GM19035 (cell line): Measurements from ENCODE around the gene DCUN1D2.
"Not testable (repeated sequence)": the region's sequence is repeated elsewhere in the genome, so short reads cannot be mapped to it uniquely, and the experiment has no call there.

ENCODE experiments used
- ATAC-seq: cut with Tn5 transposase; IDR thresholded peaks from one replicate; pipeline ENCODE4 v1.9.1; 2021; ENCODE audit not compliant: unreplicated experiment

The DCUN1D2 gene

DNA sequence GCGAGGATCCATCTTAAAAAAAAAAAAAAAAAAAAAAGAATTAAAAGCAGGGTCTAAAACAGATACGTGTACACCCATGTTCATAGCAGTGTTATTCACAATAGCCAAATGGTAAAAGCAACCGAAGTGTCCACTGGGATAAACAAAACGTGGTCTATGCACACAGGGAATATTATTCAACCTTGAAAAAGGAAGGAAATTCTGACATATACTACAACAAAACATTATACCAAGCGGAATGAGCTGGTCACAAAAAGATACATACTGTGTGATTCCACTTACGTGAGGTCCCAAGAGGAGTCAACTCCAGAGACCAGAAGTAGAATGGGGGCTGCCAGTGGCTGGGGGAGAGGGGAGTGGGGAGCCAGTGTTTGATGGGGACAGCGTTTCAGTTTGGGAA lies 22.5 kb downstream of the DCUN1D2 start:
- no peak for ATAC-seq

DNA sequence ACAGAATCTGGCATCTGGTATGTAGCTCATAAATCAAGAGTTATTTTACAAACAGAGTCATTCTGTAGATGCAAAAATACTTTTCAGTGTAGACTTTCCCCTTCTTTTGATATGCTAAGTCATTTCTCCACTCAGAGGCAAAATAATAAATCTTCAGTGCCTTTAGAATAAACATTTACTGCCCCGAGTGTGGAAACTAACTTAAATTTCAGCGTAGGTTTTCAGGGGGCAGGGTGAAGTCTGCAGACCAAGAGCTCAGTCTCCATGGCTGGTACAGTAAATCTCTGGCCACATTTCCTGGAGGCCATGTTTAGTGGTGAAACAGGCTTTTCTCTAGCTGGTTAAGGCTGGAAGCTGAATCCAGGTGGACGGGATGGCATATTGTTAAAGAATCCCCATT lies 24.1 kb downstream of the DCUN1D2 start:
- ATAC-seq, result no peak

DNA sequence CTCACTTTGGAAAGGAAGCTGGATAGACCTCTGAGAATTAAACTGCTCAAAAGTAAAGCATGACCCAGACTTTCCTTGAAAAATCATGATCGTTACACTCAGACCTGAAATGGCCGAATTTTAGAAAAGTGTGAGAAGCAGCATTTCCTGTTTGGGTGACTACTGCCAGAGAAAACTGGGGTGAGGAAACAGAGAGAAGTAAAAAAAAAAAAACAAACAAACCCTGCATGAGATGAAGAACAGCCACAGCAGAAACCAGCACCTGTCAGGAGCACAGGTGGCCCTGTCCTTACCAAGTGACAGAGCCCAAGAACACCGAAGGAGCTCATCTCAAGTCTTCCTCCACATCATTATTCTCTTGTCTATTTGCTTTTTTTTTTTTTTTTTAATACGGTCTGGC lies 25.2 kb downstream of the DCUN1D2 start:
- no peak for ATAC-seq

DNA sequence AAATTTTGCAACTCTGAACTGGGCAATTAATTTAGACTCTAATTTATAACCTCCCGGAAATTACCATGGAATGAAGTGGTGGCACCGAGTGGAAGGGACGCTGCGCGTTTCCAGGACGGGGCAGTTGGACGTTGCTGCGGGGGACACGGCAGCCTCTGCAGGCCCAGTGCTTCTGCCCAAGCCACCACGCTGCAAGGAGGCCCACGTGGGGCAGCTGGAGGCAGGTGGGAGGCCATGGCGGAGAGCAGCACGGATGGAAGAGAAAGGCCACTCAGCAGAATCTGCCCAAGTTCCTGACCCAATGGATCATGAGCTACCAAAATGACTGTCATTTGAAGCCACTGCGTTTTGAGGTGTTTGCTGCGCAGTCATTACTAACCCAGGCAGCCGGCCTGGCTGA lies 26.0 kb downstream of the DCUN1D2 start:
- no peak for ATAC-seq

DNA sequence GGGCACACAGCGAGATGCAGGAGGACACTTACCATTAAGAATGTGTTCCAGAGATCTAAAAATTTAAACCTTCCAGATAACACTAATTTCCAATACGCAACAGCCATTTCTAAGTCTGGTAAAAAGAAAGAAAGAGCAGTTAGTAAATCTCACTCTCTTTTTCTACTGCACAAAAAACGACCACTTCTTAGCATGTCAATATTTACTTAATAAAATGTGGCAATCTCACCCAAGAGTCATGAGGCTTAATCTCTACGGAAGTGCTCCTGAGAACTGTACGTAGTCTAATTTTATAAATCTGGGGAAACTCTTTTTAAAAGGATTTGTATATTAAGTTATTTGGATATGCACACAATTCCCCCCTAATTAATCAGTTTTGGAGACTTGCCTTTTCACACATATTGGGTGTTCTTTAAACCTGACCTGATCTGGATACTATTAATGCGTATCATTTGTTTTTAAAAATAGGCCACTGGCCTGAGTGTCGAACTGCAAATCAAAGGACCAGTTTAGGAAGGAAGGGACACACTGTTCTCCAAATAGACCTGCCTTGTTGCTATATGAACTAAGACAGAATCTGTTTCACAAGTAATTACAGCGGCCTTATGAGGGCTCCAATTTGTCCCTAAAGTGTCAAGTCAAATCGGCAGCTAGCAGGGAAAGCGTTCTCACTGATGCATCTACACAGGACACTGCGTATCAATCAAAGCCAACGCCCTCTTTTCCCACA lies 29.3 kb downstream of the DCUN1D2 start:
- ATAC-seq, result no peak

DNA sequence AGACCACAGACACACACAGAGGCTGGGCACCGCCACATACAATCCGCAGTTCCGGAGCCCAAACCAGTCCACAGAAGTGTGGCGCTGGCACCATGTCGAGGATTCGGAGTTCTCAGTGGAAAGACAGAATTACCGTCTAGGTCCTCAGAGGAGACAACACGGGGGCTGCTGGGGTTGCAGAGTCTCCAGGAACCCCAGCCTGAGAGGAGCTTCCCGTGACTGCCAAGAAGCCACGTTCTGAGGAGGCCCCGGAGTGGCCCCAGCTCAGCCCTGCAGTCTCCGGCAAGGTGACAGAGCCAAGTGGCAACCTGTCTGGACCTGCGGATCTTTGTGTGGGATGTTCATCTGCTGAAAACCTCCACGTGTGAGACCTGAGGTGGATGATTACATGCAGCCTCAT lies 29.9 kb downstream of the DCUN1D2 start:
- no peak for ATAC-seq

DNA sequence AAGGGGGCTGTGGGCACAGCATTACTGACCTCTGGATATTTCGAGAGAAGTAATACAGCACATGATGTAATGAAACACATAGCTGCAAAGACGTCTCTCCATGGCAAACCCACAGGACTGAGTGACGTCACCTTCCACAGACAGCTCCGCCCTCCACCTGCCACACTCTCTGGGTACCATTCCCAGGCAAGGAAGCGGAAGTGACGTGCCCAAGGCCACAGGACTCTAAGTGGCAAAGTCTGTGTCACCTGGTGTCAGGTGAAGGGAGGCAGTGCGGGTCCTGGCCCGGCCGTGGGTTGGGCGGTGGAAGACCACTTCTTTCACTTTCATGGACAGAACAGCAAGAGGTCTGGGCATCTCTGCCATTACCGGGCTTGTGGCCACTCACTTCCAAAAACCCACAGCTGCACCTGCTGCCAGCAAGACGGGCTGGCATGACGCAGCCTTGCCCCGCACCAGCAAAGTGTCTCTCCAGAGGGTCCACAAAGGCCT lies 30.4 kb downstream of the DCUN1D2 start:
- ATAC-seq, result no peak

DNA sequence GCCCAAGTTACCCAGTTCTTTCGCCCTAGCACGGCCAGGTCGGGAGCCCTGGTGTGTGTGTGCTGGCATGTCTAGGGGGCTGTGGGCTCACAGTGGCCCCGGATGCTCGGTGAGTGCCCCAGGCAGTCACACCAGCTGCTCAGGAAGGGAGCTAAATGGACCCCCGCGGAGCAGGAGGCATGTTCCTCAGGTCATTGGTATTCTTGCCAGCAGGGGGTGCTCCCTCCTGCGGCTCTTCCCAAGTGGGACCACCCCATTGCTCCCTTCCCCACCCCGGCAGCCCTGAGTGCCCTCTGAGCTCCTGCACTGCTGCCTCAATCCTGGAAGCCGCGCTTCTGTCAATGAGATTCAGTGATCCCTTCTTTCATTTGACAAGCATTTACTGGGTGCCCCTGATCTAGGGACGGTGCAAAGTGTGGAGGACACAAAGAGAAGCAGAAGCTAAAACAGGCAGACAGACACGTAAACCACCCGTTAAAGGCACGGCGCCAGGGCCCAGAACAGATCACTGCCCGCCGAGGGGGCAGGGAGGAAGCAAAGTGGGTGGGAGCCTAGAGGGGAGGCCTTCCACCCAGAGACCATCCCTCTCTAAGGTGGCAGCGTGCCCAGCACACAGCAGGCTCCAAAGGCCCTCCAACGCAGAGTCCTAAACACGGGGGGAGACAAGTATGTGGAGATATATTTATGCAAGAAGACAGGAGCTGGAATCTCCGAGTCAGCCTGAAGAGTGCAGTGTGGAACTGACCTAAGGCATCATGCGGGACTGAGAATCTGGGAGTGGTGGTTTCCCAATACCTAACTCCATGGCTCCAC lies 32.1 kb downstream of the DCUN1D2 start:
- no peak for ATAC-seq

DNA sequence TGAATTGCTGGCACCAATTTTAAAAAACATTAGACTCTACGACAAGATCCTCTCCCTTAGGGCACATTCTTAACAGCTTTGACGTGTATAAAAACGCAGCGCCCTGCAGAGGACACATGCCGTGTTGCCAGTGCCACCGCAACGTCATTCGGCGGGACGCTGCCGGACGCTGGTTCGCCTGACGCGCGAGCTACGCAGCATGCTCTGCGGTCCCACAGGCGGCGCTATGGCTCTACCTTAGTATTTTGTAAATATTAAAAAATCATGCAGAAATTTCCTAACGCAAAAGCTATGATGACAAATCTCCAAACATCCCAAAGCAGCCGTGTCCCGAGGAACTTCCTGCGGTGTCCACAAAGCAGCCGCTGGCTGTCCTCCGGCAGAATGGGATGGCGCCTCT lies 33.0 kb downstream of the DCUN1D2 start:
- no peak for ATAC-seq

DNA sequence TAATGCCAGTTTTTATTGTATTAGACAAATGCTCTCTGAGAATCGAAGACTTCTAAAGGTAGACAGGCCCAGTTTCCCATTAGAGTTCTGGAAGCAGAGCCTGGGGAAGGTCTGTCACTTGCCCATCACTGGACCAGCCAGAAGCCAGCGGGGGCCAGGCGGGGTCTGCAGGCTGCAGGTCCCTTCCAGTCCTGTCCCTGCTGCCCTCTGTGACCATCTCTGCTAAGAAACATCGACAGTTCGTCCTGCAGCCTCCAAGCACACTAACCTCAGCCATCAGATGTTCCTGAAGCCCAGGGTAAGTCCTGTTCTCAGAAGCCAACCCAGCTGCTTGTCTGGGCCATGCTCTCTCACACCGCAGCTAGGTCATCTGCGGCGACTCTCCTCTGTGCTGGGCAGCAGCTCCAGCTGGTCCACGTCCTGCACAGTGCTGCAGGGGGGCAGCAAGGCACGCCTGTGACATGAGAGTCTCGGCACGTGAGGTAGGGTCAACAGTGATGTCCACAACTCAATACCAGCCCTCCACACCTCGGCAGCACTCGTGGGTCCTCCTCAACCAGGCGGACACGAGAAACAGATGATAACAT lies 34.3 kb downstream of the DCUN1D2 start:
- ATAC-seq, result no peak

DNA sequence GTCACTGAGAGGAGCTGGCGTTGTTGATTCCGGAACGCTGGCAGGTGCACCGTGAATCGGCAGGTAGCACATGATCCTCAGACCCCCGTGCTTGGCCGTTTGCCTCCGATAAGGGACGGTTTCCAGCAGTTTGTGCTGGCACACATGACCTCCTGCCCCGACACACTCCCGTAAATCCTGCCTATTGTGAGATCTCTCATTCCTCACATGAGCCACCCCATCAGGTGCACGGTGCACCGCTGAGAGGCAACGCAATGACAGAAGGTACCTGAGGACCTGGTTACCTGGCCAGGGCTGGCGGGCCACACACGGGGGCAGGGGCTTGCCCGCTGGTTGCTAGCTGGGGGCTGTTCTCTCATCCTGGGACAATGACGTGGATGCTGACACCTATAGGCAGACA lies 35.1 kb downstream of the DCUN1D2 start:
- no peak for ATAC-seq

DNA sequence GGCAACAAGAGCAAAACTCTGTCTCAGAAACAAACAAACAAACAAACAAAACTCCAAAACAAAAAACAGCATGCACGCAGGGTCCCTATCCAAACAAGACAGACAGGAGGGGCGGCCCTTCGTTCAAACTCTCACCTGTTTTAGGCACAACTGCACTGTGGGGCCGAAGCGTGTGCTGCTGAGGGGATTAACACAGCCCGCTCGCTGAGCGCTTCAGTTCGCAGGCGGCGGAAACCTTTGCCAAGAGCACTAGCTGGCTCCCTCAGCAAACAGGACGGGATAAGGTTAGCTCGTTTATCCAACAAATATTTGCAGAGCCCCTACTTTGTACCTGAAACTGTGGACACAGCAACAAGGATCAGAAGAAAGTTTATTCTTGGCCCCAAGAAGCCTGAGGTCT lies 35.6 kb downstream of the DCUN1D2 start:
- ATAC-seq, result no peak

DNA sequence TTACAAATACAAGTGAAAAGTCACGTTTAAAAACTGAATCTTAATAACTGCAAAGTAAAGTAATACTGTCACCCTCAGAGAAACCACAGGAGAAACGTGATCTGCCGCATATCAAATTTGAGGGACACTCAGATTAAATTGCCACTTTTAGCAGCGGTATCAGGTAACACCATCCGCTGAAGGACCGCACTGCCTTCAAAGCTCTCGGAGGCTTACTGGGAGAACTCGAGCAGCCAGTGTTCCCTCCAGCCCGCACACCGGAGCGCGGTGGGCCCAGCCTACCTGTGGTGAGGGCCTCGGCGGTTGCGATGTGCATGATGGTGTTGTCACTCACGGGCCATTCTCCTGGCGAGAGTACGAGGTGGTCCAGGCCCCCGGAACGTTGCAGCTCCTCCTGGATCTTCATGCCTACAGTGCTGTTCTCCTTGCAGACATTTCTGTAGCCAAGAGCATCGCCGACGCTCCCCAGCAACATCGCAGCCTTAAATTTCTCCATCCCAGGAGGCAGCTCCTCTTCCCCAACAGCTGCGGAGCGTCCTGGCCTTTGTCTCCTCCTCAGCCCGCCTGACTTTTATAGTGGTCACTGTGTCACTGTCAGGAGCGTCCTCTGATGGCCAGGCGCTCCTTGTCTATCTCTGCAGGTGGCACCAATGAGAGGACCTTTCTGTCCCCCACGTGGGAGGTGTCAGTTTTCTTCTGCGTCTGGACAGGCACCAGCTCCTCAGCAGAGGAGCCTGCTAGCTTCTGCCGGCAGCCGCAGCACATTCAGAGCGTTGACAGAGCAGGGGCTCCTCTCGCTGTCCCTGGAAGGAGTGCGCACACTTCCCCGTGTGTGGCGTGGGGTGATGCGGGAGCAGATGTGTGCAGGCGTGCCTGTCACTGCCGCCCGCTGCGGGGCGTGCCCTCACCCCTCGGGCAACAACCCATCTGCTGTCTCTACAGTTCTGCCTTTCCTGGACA lies 37.3 kb downstream of the DCUN1D2 start, which contains the start of gene ADPRHL1:
TSS of gene ADPRHL1 (minus strand) at position 547 of the 960 bp plus-strand sequence. CDS start at position 496, 51 bp downstream.
- no peak for ATAC-seq

DNA sequence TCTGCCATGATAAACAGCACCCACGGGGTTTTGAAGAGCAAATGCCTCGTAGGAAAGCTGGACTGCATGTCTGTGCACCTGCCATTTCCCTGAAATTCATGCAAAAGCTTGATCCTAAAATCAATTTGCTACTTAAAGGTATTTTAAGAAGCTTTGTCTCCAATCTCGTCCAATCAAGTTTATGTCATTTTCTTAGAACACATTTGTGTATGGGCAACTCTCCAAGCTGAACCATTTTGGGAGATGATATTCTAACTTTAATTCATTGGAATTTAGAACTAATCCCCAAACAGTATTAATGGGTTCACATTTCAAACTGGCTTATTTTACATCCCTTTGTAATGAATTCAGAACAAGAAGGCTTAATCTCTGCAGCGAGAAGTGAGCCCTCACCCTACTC lies 38.0 kb downstream of the DCUN1D2 start:
- ATAC-seq, result no peak

DNA sequence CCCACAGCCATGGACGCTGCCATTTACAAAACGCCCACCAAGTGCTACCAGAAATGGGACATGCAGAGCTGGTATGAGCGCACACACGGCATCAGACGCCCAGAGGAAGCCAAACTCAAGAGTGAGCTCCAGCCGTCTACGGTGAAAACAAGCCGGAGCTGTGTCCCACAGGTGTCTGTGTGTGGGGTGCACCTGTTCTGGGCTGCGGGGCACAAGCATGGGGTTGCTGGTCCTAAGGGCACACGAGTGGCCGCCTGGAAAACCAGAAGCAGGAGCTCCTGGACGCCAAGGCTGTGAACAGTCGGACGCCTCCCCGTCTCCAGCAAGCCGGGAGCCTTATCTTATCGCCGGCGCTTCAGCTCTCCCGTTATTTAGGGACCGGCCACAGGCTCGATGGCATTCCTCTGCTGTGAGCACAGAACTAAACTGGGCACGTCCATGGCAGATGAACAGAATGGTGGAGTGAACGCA lies 38.5 kb downstream of the DCUN1D2 start:
- ATAC-seq, result no peak

DNA sequence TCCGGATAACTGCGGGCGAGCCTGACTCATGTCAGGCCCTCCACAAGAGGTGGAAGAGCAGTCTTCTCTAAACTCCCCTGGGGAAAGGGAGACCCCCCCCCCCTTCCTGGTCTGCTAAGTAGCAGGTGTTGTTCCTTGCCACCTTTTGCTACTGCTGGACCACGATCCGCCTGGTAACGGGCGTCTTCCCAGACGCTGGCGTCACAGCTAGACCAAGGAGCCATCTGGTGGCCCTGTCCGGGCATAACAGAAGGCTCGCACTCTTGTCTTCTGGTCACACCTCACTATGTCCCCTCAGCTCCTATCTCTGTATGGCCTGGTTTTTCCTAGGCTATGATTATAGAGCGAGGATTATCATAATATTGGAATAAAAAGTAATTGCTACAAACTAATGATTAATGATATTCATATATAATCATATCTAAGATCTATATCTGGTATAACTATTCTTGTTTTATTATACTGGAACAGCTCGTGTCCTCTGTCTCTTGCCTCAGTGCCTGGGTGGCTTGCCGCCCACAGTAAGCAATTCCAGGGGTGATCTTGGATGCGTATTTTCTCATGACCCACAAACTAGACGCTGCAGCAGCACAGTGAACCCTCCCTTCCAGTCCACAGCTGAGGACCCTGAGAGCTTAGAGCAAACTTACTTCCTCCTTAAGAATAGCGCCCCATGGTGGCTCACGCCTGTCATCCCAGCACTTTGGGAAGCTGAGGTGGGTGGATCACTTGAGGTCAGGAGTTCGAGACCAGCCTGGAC lies 39.5 kb downstream of the DCUN1D2 start:
- not testable (repeated sequence) for ATAC-seq

DNA sequence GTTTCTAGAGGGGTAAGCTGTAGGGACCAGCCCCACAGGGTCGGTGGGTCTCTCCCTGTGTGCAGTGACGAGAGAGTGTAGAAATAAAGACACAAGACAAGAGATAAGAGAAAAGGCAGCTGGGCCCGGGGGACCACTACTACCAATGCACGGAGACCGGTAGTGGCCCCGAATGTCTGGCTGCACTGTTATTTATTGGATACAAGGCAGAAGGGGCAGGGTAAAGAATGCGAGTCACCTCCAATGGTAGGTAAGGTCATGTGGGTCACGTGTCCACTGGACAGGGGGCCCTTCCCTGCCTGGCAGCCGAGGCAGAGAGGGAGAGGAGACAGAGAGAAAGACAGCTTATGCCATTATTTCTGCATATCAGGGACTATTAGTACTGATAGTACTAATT lies 40.2 kb downstream of the DCUN1D2 start:
- ATAC-seq, result not testable (repeated sequence)

DNA sequence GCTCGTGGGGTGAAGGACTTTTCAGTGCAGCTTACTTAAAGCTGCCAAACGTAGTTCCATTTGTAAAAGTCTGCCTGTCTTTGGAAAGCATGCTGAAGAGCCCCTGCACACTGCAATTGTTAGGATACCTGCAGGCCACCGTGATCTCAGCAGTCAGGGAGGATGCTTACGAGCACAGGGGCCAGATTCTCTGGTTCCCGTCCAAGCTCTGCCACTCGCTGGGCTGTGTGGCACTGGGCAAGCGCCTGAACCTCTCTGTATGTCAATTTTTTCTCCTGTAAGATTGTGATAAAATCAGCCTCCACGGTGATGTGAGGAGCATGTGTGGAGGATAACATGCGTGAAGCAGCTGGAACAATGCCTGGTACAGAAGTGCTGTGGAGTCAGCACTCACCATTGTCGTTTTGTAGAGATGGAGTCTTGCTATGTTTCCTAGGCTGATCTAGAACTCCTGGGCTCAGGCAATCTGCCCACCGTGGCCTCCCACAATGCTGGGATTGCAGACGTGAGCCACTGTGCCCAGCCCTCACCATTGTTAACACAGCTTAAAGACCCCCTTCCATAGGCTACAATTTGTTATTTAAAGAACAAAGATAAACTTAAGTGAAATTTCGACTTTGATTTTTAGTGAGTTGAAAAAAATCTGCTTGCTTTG lies 40.7 kb downstream of the DCUN1D2 start:
- ATAC-seq, result peak; percentile 6
